Mesenteric fat pad (tissue), 1 donor: Measurements from ENCODE around the gene KIF5B. TPM values are rescaled to one million over a fixed set of nuclear protein-coding genes. Genes with fewer than 3 reads are reported as not detected.
"Not testable (repeated sequence)": the region's sequence is repeated elsewhere in the genome, so short reads cannot be mapped to it uniquely, and the experiment has no call there.

Experiments used
- DNase-seq: peaks from one replicate; pipeline ENCODE4 v3.0.0-alpha.2; 2020; ENCODE audit warnings: low spot score
- total RNA-seq: library from RNA; stranded (reverse); fragmentation: NEBNext Ultra II Directional; extraction: Animal tissue kit (Norgen Biotek cat#: 25700); gene quantifications from one replicate; pipeline ENCODE4 v1.2.1, GENCODE V29; 2021
- donor health status: DM: yes; HTN: yes; CAD: no.

Gene KIF5B
- total RNA-seq, 1 donor from 2014 or later = 116 TPM

DNA sequence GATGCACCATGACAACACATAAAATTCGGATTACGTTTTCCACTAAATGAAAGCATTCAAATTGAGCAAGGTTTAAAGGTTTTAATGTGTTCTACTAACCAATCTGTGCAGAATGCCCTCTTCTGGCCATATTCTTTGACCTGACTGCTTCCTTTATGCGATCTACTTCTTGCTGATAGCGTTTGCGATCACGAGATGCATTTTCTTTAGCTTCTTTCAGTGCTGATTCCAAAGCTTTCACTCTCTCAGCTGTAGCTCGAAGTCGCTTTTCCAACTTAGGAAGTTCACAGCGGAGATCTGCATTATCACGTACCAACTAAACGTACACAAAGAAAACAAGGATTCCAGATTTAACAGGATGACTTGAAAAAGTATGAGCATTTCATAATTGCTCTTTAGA lies 39.2 kb downstream of the KIF5B start:
- DNase-seq = no peak

DNA sequence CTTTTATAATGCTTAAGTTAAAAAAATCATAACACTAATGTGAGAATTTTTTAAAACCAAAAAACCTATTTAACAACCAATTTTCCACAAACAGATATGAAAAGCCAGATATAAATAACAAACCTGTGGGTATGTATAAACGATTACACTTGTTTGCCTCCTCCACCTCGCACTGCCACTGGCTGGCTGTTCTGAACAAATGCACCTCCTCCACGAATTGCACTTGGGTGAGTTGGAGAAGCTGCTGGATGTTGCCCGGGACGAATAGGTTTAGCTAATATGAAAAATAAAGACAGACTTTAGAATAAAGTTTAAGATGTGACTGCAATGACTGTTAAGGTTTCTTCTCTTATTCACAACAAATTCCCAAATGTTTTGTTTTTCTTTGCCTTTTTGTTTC lies 40.8 kb downstream of the KIF5B start:
- DNase-seq = no peak

DNA sequence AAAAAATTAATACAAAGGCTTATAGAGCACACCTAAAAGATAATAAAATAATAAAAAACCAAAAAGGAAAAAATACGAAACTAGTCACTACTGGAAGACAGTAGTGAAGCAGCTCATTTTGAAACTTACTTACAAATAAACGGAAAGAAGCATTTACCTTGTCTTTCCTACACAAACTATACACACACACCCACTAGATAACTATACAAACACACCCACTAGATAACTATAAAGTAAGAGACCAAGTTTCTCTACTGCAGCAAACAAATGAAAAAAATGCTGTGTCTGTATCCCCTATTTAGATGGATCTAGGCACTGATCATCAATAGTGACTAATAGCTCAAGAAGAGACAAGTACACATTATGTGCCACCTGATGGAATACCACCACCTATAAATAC lies 49.2 kb downstream of the KIF5B start:
- DNase-seq = no peak

DNA sequence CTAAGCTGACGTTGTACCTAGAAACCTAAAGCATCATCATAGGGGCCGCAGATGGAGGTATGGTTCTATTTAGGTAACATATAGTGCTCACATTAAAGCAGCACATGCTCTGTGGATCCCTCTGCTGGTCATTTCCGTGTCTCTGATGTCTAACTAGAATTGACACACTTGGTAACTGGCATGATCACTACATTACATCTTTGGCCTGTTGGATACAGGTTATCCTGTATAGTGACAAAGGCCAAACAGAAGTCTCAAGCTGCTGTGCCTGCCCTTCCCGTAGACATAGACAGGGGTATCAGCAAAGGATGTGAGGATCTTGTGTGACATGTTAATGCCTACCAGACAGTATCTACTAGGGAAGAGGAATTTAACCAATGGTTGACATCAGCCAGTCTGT lies 51.2 kb downstream of the KIF5B start:
- DNase-seq = no peak

DNA sequence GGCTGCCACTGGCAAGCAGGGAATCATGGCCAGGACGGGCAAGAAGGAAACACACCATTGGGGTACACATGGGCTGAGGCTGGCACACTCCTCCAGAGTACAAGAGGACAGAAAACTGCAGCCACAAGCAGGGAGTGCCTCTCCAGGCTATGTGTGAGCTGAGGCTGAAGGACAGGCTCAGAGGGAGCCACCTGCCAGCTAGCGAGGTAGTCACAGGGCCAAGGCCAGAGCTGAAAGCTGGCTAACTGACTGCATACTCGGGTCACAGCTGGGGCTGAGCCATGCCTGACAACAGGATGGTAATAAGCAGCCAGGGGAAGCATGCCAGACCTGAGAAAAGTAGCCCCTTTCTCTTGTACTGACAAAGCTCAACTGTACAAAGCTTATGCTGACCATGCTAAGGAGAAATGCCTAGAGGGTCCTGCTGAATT lies 52.0 kb downstream of the KIF5B start:
- DNase-seq = no peak

DNA sequence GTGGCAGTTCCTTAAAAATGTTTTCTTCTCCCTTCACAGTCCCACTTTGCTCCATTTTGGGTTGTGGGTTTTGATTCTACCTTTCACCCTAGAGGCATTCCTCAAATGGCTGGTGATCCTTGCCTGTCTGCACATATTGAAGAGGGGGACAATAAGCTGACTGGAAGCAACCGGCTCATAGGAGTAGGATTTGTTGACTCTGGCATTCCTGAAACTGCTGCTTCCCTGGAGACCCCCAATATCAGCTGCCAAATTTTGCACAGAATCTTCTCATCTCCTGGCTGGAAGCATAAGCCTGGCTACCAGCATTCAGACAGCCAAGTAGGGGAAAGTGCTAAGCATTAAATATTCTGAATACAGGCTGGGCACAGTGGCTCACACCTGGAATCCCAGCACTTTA lies 53.7 kb downstream of the KIF5B start:
- no peak for DNase-seq

DNA sequence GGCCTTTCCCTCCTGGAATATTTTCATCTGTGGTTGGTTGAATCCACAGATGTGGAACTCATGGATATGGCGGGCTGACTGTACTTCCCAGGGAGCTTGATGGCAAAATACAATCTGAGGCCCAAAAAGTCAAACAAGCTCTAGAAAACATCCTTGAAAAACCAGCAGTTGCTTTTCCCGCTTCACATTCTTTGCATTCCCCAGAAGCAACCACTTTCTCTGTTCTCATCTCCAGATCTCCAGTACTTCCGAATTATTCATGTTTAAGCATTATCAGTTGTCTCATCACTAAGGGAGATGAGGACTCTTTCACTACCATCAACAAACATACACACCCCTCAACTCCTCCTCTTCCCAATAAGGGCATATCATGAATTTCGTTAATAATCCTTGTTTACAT lies 55.3 kb downstream of the KIF5B start:
- no peak for DNase-seq

DNA sequence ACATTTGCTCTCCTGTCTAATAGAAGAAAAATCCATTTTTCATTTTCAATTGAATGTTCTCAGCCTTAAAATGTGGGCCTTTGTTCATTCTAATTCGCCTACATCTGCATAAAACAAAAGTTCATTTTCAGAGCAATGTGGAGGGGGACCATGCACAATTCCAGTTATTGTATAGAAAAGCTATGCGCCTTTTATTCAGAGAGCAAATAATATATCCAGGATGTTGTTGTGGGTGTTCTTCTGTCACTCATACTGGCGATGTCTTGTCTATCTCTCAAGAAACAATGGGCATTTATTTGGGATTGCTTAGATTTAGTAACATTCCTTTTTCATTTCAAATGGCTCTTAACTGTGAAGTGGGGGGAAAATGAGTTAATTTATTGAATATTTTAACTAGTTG lies 56.4 kb downstream of the KIF5B start:
- no peak for DNase-seq

DNA sequence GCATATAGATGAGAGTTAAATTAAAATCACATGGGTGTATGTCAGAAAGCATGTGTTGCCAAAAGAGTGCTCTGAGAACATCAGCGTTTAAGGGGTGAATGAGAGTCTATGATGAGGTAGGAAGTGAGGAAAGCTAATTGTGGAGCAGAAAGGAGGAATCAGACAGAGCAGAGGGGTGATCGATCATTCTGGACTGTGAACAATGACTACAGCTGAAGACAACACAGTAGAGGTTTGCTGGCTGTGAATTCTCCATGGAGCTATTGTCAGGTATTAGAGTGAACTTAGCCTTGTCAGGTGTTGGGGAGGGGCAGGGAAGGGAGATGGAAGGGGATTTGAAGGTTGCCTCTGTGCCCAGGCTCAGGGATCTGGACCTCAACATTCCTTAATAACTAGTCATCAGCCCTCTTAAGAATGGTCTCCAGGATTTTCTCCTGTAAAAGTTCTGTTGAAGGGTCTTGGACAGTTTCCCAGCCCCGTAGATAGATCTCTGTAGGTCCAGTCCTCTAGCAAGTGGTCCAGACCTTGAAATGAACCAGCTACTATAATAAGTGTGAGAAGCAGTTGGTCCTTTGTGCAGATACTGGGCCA lies 57.1 kb downstream of the KIF5B start:
- no peak for DNase-seq

DNA sequence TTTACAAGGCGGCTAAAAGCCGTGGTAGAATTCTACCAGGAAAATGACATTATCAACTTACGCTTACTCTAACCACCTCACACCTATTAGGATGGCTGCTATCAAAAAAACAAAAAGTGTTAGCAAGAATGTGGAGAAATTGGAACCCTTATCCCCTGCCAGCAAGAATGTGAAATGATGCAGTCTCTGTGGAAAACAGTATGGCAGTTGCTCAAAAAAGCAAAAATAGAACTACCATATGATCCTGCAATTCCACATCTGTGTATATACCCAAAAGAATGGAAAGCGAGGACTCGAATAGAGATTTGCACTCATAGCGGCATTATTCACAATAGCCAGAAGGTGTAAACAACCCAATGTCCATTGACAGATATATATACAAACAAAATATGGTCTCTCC lies 61.3 kb downstream of the KIF5B start:
- no peak for DNase-seq

DNA sequence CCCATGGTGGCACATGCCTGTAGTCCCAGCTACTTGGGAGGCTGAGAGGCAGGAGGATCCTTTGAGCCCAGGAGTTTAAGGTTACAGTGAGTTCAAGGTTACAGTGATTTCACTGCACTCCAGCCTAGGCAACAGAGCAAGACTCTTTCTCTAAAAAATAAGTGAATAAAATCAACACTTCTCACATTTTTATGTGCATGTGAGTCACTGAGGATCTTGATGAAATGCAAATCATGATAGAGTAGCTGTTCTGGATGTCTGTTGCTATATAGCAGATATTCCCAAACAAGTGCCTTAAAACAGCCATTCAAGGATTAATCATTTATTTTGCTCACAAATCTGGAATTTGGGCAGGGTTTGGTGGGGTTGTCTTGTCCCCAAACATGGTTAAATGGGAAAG lies 65.3 kb downstream of the KIF5B start:
- no peak for DNase-seq

DNA sequence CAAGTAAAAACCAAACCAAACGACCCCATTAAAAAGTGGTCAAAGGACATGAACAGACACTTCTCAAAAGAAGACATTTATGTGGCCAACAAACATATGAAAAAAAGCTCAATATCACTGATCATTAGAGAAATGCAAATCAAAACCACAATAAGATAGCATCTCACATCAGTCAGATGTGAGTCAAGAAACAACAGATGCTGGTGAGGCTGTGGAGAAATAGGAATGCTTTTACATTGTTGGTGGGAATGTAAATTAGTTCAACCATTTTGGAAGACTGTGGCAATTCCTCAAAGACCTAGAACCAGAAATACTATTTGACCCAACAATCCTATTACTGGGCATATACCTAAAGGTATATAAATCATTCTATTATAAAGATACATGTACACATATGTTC lies 68.4 kb downstream of the KIF5B start:
- DNase-seq = not testable (repeated sequence)

DNA sequence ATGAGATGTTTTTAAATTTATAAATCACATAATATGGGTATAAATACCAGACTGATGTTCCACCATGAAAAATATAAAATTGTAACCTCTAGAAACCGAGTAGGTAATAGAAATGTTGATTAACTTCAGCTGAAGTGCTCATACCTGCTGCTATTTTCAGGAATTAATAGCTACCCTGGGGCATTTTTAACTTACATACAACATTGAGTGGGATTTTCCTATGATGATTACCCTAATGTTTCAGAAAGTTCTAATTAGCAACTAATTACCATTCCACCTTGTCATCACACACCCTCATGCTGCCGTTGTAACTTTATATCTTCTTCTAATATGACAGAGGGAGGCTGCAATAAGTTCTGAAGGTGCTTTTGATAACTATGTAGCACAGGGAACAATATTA lies 74.1 kb downstream of the KIF5B start:
- no peak for DNase-seq

DNA sequence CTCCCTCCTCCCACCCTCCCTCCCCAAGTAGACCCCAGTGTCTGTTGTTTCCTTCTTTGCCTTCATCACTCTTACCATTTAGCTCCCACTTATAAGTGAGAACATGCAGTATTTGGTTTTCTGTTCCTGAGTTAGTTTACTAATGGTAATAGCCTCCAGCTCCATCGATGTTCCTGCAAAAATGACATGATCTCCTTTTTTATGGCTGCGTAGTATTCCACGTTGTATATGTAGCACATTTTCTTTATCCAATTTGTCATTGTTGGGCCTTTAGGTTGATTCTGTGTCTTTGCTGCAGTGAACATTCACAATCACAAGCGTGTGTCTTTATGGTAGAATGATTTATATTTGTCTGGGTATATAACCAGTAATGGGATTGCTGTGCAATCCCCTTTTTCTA lies 75.8 kb downstream of the KIF5B start:
- DNase-seq = no peak

DNA sequence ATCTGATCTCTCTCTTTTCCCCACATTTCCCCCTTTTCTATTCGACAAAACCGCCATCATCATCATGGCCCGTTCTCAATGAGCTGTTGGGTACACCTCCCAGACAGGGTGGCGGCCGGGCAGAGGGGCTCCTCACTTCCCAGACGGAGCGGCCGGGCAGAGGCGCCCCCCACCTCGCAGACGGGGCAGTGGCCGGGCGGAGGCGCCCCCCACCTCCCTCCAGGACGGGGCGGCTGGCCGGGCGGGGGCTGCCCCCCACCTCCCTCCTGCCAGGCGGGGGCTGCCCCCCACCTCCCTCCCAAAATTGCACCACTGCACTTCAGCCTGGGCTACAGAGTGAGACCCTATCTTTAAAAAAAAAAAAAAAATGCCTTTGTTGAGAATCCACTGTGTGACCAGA lies 77.2 kb downstream of the KIF5B start:
- DNase-seq = not testable (repeated sequence)

DNA sequence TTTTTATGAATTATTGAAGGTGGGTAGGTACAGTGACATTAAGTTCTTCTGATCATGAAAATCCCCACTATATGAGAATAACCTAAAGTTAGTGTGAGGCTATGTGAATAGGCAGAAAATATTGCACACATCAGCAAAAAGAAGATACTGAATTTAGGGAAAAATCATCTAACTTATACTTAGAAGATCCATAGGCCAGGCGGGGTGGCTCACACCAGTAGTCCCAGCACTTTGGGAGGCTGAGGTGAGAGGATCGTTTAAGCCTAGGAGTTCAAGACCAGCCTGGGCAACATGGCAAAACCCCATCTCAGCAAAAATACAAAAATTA lies 78.1 kb downstream of the KIF5B start:
- no peak for DNase-seq

DNA sequence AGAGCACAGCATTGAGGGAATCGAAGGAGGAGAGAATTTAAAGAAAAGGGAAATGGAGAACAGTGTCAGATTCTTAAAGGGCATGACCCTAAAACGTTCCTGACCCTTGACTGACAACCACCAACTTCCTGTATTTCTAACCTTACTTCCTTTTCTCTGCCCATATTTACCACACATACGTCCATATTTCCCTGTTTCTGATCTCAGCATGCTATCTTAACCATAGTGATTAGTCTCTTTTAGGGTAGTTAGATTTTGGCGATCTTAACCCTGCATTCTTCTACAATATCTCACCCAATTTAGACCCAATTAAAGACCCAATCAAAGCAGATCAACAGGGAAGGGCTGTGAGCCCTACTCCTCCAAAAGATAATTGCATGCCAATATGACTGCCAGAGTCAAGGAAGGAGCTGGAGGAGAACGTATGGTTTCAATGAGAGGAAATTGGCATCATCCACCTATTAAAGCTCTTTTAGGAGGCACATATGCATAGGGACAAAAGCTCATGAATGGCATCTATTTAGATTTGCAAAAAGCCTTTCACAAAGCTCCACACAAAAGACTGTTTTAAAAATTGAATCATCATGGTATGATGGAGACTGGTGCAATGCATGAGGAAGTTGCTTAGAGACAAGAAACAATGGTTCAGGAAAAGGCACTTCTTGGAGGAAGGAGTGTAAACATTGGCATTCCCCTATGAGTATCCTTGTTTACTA lies 78.6 kb downstream of the KIF5B start:
- no peak for DNase-seq

DNA sequence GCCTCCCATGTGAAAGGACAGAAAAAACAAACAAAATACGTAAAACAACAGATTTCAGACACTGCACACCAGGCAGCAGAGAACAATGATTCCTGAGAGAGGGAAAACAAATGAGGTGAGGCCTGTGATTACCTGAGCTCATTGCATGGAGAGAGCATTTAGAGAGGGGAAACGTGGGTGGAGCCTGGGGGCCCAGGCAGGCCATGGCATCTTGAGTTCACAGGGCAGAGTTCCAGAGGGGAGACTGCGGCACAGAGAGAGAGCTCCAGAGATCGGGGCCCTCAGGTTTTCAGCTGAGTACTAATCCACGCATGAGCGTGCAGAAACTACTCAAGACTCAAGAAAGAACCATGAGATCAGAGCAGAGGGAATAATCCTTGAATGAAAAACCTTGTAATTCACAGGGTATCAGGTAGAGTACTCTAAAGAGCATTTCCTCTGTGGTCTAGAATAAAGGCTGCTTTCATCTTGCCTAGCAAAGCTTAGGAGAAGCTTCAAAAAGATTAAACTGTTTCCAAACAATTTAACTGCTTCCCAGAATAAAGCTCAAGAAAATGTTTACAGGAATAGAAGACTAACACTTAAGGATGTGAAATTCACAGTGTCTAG lies 81.0 kb downstream of the KIF5B start:
- no peak for DNase-seq

DNA sequence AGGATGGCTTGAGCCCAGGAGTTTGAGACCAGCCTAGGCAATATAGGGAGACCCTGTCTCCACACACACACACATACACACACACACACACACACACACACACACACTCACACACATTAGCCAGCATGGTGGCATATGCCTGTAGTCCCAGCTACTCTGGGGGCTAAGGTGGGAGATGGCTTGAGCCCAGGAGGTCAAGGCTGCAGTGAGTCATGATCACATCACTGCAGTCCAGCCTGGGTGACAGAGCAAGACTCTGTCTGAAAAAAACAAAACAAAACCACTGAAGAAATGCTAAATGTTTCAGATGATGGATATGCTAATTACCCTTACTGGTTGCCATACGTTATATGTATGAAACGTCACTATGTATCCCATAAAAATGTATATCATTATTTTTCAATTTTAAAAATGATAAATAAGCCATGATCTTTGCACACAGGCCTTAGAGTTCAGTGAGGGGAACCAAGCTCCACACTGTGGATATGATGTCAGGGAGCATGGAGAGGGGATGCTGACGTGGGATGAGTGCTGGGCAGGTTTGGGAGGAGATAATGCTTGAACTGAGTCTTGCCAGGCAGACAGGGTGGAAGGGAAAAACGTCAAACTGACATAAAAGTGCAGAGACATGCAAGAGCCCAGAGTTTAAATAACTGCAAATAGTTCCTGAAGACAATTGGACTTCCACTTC lies 81.6 kb downstream of the KIF5B start:
- no peak for DNase-seq

DNA sequence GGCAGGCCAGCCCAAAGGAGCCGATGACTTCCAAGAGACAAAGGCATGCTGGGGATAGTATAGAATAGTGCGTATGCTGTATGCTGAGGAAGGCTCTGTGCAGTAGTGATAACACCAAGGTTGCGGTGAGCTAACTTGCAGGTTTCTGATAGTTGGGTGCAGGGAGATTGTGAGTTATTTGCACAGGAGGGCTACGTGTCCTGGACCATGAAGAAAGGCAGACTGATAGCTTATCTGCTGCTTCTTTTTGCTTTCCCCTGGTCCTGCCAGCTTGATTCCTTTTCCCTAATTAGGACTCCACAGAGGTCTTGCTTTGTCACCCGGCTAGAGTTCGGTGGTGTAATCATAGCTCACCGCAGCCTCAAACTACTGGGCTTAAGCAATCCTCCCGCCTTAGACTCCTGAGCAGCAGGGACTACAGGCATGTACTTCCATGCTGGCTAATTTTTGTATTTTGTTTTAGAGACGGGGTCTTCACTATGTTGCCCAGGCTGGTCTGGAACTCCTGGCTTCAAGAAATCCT lies 83.6 kb downstream of the KIF5B start:
- DNase-seq = no peak

DNA sequence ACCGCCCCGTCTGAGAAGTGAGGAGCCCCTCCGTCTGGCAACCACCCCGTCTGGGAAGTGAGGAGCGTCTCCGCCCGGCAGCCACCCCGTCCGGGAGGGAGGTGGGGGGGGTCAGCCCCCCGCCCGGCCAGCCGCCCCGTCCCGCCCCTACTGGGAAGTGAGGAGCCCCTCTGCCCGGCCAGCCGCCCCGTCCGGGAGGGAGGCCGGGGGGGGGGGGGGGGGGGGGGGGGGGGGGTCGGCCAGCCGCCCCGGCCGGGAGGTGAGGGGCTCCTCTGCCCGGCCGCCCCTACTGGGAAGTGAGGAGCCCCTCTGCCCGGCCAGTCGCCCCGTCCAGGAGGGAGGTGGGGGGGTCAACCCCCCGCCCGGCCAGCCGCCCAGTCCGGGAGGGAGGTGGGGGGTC lies 86.4 kb downstream of the KIF5B start:
- not testable (repeated sequence) for DNase-seq

DNA sequence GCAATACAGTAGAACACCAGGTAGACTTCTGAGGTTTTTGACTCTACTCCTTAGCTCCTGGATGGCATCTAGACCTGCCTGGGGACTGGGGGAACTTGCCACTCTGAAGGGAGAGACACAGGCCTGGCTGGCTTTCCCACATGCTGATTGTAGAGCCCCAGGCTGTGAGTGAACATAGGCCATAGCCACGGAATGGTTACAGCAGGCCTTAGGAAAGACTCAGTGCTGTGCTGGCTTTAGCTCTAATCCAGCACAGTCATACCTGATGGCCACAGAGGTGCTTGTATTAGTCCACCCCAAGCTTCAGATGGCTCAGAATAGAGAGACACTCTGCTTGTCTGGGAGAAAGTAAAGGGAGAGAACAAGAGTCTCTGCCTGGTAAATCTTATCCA lies 92.6 kb downstream of the KIF5B start:
- DNase-seq = no peak
